ENCODE data around the gene TAF13.
"Not testable (repeated sequence)": the region's sequence is repeated elsewhere in the genome, so short reads cannot be mapped to it uniquely, and the experiment has no call there.

DNA sequence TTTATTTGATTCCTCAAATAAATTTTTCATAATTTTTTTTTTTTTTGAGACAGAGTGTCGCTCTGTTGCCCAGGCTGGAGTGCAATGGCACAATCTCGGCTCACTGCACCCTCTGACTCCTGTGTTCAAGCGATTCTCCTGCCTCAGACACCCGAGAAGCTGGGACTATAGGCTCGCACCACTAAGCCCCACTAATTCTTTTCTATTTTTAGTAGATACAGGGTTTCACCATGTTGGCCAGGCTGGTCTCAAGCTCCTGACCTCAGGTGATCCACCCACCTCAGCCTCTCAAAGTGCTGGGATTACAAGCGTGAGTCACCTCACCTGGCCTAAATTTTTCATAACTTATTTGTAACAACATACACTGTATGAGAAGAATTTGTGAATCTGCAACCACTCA is 58.1 kb downstream of the TAF13 start:
- not testable (repeated sequence) for TF ChIP-seq POLR2A (IDR thresholded peaks at IDR 0.05)
- TF ChIP-seq, protein P1, sequence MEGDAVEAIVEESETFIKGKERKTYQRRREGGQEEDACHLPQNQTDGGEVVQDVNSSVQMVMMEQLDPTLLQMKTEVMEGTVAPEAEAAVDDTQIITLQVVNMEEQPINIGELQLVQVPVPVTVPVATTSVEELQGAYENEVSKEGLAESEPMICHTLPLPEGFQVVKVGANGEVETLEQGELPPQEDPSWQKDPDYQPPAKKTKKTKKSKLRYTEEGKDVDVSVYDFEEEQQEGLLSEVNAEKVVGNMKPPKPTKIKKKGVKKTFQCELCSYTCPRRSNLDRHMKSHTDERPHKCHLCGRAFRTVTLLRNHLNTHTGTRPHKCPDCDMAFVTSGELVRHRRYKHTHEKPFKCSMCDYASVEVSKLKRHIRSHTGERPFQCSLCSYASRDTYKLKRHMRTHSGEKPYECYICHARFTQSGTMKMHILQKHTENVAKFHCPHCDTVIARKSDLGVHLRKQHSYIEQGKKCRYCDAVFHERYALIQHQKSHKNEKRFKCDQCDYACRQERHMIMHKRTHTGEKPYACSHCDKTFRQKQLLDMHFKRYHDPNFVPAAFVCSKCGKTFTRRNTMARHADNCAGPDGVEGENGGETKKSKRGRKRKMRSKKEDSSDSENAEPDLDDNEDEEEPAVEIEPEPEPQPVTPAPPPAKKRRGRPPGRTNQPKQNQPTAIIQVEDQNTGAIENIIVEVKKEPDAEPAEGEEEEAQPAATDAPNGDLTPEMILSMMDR (IDR thresholded peaks at IDR 0.05) = not testable (repeated sequence)

Measured in prostate gland (tissue), 2 donors.